Endothelial cell of umbilical vein (primary cell): ENCODE data around the gene EPHA8. TPM values are rescaled to one million over a fixed set of nuclear protein-coding genes. Genes with fewer than 3 reads are reported as not detected.

Experiments
- BruUV-seq: library from RNA; stranded (reverse); fragments of 400-500 nt; replicated peaks from 2 replicates; lab custom pipeline; 2021; lab: Mats Ljungman, UMichigan
- CTCF ChIA-PET: fragments of 300-600, 350-600 bp; sonication (Branson Sonifier 250); formaldehyde crosslinking; loops from one replicate; lab custom pipeline; 2021; ENCODE audit warnings: antibody characterized with exemption, inconsistent platforms; lab: Charles Lee
- POLR2A ChIA-PET: fragments of 300-600, 350-600 bp; sonication (Branson Sonifier 250); formaldehyde crosslinking; loops from one replicate; lab custom pipeline; 2021; ENCODE audit warnings: antibody characterized with exemption, inconsistent platforms; lab: Charles Lee
- DNase-seq: peaks from one replicate; pipeline ENCODE4 v3.0.0-alpha.2; 2011; ENCODE audit warnings: low read depth, low spot score
- FAIRE-seq: peaks from 2 replicates; lab custom pipeline; 2011; peaks lifted over from hg19 to GRCh38; lab: Jason Lieb, UNC
- H2AFZ ChIP-seq: 2 replicates; pipeline ENCODE4 v1.6.0; 2012; ENCODE audit warnings: low read depth, low read length, control low read depth, inconsistent platforms
- H3K27ac ChIP-seq: 2 replicates; pipeline ENCODE4 v1.5.1; 2011; ENCODE audit warnings: low read depth, mild to moderate bottlenecking, control low read depth, low read length, moderate library complexity; ENCODE audit not compliant: insufficient read depth
- H3K27me3 ChIP-seq, 2 experiments: 2 replicates each; pipeline versions ENCODE4 v1.6.0 to v1.6.1; 2011; ENCODE audit warnings: low read length in 2 of 2, mixed read lengths in 1 of 2; ENCODE audit not compliant: control insufficient read depth in 2 of 2, insufficient read depth in 2 of 2
- H3K36me3 ChIP-seq, 2 experiments: 2 replicates in 1 of 2; 3 replicates in 1 of 2; pipeline ENCODE4 v1.5.1; 2011; ENCODE audit warnings: low read length in 2 of 2, mild to moderate bottlenecking in 1 of 2, moderate library complexity in 1 of 2; ENCODE audit not compliant: control insufficient read depth in 2 of 2, insufficient read depth in 2 of 2; ENCODE audit errors: extremely low read depth in 1 of 2
- H3K4me1 ChIP-seq: 3 replicates; pipeline ENCODE4 v1.5.1; 2011; ENCODE audit warnings: mild to moderate bottlenecking, low read length; ENCODE audit not compliant: control insufficient read depth, insufficient read depth; ENCODE audit errors: extremely low read depth
- H3K4me2 ChIP-seq: 2 replicates; pipeline ENCODE4 v1.6.1; 2011; ENCODE audit warnings: low read length, control low read depth, mixed read lengths; ENCODE audit not compliant: insufficient read depth
- H3K4me3 ChIP-seq, 3 experiments: fragments of 200-600 bp in 1 of 3; sonication (generic), shearing (Covaris generic) in 1 of 3; replicated peaks in 1 of 3; 2 replicates each; pipeline ENCODE4 v1.5.1; 2011 to 2016; ENCODE audit warnings: control low read depth in 3 of 3, low read length in 3 of 3, mild to moderate bottlenecking in 2 of 3, inconsistent platforms in 1 of 3, low read depth in 1 of 3, moderate library complexity in 1 of 3; ENCODE audit not compliant: insufficient read depth in 1 of 3
- H3K79me2 ChIP-seq: 2 replicates; pipeline ENCODE4 v1.6.0; 2012; ENCODE audit warnings: low read length, inconsistent platforms; ENCODE audit not compliant: control insufficient read depth, insufficient read depth
- H3K9ac ChIP-seq: replicated peaks from 2 replicates; pipeline ENCODE3; 2011; ENCODE audit warnings: low read length, control low read depth; ENCODE audit not compliant: insufficient read depth; ENCODE audit errors: extremely low read depth
- H3K9me1 ChIP-seq: replicated peaks from 3 replicates; pipeline ENCODE4 v1.6.0; 2011; ENCODE audit warnings: mild to moderate bottlenecking, low read length; ENCODE audit not compliant: control insufficient read depth, insufficient read depth; ENCODE audit errors: extremely low read depth
- H3K9me3 ChIP-seq: replicated peaks from 2 replicates; pipeline ENCODE4 v1.5.1; 2012; ENCODE audit warnings: low read length, inconsistent platforms; ENCODE audit not compliant: control insufficient read depth, insufficient read depth
- H4K20me1 ChIP-seq: replicated peaks from 2 replicates; pipeline ENCODE3; 2011; ENCODE audit warnings: mild to moderate bottlenecking, low read length; ENCODE audit not compliant: control insufficient read depth, insufficient read depth; ENCODE audit errors: extremely low read depth
- EZH2 ChIP-seq: IDR thresholded peaks from 2 replicates; pipeline ENCODE4 v1.6.1; 2012; ENCODE audit warnings: borderline replicate concordance, low read depth, mild to moderate bottlenecking, moderate library complexity, low read length, inconsistent platforms; ENCODE audit not compliant: severe bottlenecking
- GATA2 ChIP-seq: IDR thresholded peaks from 2 replicates; pipeline ENCODE4 v1.7.0; 2011; ENCODE audit warnings: low read depth, mild to moderate bottlenecking, moderate library complexity, mixed read lengths, low read length; ENCODE audit not compliant: insufficient read length, insufficient read depth
- MAX ChIP-seq: IDR thresholded peaks from 2 replicates; pipeline ENCODE4 v1.6.1; 2011; ENCODE audit not compliant: insufficient read depth, insufficient read length
- POLR2AphosphoS5 ChIP-seq: IDR thresholded peaks from 2 replicates; pipeline ENCODE4 v1.6.1; 2012; ENCODE audit warnings: low read depth, mild to moderate bottlenecking, control low read depth, low read length, moderate library complexity; ENCODE audit not compliant: insufficient read depth
- dilution Hi-C: fragments of 300-500 bp; cut with MboI; formaldehyde crosslinking; loops from one replicate; pipeline ENCODE4 v1.15.0; 2019; ENCODE audit warnings: low sequenced_read_pairs; ENCODE audit not compliant: extremely low pct_ligation_motif_present
- intact Hi-C: fragments of 100-400 bp; cut with micrococcal nuclease; formaldehyde crosslinking; loops from one replicate; pipeline ENCODE4 v1.10.0; 2022
- polyA plus RNA-seq, 4 experiments: library from polyadenylated mRNA; depleted of rRNA in 3 of 4; stranded (reverse) in 3 of 4; unstranded in 1 of 4; fragments of >200 nt; gene quantifications; 2 replicates each; pipeline versions ENCODE4 v1.2.1 to v1.2.3, GENCODE V29; 2011 to 2012; ENCODE audit warnings: missing spikeins in 1 of 4
- total RNA-seq: library from RNA; stranded (reverse); gene quantifications from 2 replicates; pipeline ENCODE4 v1.2.3, GENCODE V29; 2021
- TF ChIP-seq, protein P1 (sequence below), 2 donors: IDR thresholded peaks; 1 replicate in 1 of 2; 2 replicates in 1 of 2; pipeline ENCODE4 v1.5.1; 2011; ENCODE audit warnings: low read length in 2 of 2, mild to moderate bottlenecking in 2 of 2, moderate library complexity in 2 of 2, control low read depth in 1 of 2, inconsistent platforms in 1 of 2, low read depth in 1 of 2; ENCODE audit not compliant: insufficient read depth in 1 of 2; ENCODE audit errors: extremely low read depth in 1 of 2

EPHA8 gene
- total and polyA plus RNA-seq, 2 donors (not counting 3 experiments of a cell fraction or from before 2014, with no cell fraction given) = not detected

DNA sequence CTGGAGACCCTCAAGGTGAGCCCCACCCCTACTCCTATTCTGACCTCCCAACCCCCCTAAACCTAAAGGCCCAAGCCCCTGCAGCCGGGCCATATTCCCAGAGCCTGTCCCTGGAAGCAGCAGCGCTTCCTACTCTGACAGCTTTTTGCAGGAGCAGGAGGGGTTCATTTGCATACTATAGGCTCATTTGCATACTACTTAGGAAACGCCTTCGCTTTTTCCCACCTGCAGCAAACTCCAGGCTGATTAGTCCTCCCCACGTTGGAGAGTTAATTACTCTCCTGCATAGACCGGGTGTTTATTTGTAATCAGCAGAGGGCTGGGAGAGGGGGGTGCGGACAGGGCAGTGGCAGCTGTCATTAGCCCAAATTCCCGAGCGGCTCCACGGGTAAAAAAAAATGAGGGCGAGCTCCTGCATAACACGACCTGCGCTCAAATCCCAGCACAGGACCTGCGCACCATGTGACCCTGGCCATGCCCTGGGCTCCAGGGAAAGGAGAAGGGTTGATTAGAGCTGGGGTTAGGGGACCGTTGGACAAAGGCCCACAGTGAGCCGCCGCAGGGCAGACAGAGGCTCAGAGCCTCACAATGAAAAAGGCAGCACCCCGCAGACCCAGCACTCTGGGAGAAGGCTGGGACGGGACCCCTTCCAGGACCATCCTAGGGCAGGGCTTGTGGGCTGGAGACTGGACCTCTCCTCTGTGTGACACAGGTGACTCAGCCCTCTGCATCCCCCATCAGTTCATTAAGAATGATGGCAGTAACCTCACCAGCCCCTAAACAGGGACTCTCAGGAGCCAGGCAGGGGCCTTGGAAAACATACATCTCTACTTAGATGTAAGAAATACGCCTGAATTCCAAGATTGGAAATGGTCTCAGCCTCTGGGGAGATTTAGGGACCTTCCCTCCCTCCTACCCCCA, 63.2 kb downstream of the EPHA8 start:
- no peaks in the 10 kb centered on the region for H3K4me1 ChIP-seq
- no peaks in the 10 kb centered on the region for H3K36me3 ChIP-seq
- H3K9me1 ChIP-seq = no peaks in the 10 kb centered on the region
- no peaks in the 10 kb centered on the region for H3K79me2 ChIP-seq
- no peak overlapping the region for H3K4me3 ChIP-seq
- ChIA-PET POLR2A (no interaction called here), CTCF (no interaction called here)
- TF ChIP-seq POLR2AphosphoS5 (no peak), GATA2 (no peak), EZH2 (no peak), MAX (no peak)
- TF ChIP-seq, protein P1, sequence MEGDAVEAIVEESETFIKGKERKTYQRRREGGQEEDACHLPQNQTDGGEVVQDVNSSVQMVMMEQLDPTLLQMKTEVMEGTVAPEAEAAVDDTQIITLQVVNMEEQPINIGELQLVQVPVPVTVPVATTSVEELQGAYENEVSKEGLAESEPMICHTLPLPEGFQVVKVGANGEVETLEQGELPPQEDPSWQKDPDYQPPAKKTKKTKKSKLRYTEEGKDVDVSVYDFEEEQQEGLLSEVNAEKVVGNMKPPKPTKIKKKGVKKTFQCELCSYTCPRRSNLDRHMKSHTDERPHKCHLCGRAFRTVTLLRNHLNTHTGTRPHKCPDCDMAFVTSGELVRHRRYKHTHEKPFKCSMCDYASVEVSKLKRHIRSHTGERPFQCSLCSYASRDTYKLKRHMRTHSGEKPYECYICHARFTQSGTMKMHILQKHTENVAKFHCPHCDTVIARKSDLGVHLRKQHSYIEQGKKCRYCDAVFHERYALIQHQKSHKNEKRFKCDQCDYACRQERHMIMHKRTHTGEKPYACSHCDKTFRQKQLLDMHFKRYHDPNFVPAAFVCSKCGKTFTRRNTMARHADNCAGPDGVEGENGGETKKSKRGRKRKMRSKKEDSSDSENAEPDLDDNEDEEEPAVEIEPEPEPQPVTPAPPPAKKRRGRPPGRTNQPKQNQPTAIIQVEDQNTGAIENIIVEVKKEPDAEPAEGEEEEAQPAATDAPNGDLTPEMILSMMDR (IDR thresholded peaks at IDR 0.05; ENCODE audit: extremely low read depth in 1 of 2, insufficient read depth in 1 of 2, low read depth in 1 of 2, low read length in 2 of 2) = no peak
- no peak overlapping the region for H3K27ac ChIP-seq
- intact Hi-C loops = no loop called here
- H4K20me1 ChIP-seq = no peaks in the 10 kb centered on the region
- FAIRE-seq = no peak
- no peak overlapping the region for H3K9ac ChIP-seq
- no peak for DNase-seq
- no peak overlapping the region for H3K4me2 ChIP-seq
- no peak overlapping the region for H2AFZ ChIP-seq
- peaks cover 0 to 2% of the 10 kb centered on the region in 2 experiments for H3K27me3 ChIP-seq
- dilution Hi-C loops = no loop called here
- no TSS peak for BruUV-seq
- no peaks in the 10 kb centered on the region for H3K9me3 ChIP-seq
